Right cardiac atrium (tissue), 5 donors: ENCODE data around the gene CDK5R2. TPM values are rescaled to one million over a fixed set of nuclear protein-coding genes. Genes with fewer than 3 reads are reported as not detected.

Experiments
- ATAC-seq, 2 donors: fragments of 200-7000 bp; cut with Tn5 transposase; one replicate each; pipeline versions ENCODE4 v1.8.0 to v1.9.1; 2020; ENCODE audit warnings: moderate library complexity in 2 of 2, mild to moderate bottlenecking in 1 of 2
- DNase-seq, 3 donors: peaks; one replicate each; pipeline ENCODE4 v3.0.0-alpha.2; 2020
- H3K27ac ChIP-seq: one replicate; pipeline ENCODE4 v1.5.1; 2013; ENCODE audit warnings: mild to moderate bottlenecking, low read length, control low read depth, moderate library complexity
- H3K27me3 ChIP-seq: one replicate; pipeline ENCODE4 v1.6.1; 2013; ENCODE audit not compliant: control insufficient read depth, insufficient read depth
- H3K4me1 ChIP-seq: one replicate; pipeline ENCODE4 v1.6.1; 2013; ENCODE audit warnings: low read length; ENCODE audit not compliant: control insufficient read depth, insufficient read depth
- H3K4me3 ChIP-seq: one replicate; pipeline ENCODE4 v1.5.1; 2013; ENCODE audit warnings: low read length, control low read depth
- H3K9me3 ChIP-seq: one replicate; pipeline ENCODE4 v1.6.1; 2013; ENCODE audit warnings: low read length; ENCODE audit not compliant: control insufficient read depth
- WGBS: extraction: QIAGEN DNeasy Blood & Tissue Kit; methylation state at CpG from one replicate; pipeline ENCODE4 v1.1.7; 2013; 5-methylcytosine and 5-hydroxymethylcytosine counted together
- intact Hi-C, 4 donors: fragments of 100-400 bp; cut with DNase I; formaldehyde crosslinking; loops; one replicate each; pipeline versions ENCODE4 v1.11.0 to v1.14.0; 2022 to 2023
- polyA plus RNA-seq: library from polyadenylated mRNA; stranded (reverse); fragments of 200-250 nt; gene quantifications from one replicate; pipeline ENCODE4 v1.2.3, GENCODE V29; 2013
- total RNA-seq, 4 donors: library from RNA; stranded (reverse); fragmentation: NEBNext Ultra II Directional; extraction: Animal tissue kit (Norgen Biotek cat#: 25700); gene quantifications; one replicate each; pipeline ENCODE4 v1.2.1, GENCODE V29; 2021
- donor health status: healthy with polysubstance abuse.
- donor health status: DM: no; HTN: yes; CAD: no.
- donor health status: DM: no; HTN: no; CAD: no.
- donor health status: DM: no; HTN: yes; CAD: no; lungs with severe emphysema.
- donor health status: DM: yes; HTN: yes; CAD: no.

Gene CDK5R2
- total and polyA plus RNA-seq, 5 donors = 0.09 TPM; not detected in 4

DNA sequence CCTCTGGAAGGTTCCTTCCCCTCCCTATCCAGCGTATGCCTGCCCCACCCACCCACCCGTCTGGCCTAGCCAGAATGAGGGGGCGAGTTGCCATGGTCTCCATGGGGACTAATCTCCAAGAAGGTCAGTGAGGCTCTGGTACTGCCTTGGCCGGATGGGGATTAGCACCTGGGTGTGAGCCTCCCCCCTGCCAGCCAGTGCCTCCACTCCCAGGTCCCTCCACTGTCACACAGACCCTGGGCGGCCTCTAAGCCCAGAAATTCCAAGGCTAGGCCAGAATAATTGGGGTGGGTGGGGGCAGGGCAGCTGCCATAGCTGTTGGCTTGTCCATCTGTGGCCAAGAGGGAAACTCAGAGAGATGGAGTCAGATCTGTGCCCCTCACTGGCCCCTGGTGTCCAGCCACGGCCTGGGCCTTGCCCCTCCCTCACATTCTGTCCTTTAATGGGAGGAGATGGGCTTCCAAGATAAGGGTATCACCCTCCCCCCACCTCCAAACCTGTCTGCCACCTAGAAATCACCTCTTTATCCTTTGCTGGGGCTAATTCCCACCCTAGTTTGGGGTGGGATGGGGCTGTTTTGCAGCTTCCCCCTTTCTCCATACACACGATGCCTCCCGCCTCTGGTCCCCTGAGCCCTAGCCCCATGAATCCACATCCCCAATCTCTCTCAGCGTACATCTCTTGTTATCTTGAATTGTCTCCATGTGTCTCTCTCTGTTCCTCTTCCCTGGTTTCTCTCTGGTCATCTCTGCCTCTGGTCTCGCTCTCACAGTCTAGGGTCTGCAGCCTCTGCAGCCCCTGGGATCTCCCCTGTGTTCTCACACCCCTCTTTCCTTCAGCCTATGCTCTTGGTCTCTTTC is 39.8 kb downstream of the CDK5R2 start:
- 45% methylated on average over 10 of the region's 10 CpGs for WGBS
- no peak for ATAC-seq

DNA sequence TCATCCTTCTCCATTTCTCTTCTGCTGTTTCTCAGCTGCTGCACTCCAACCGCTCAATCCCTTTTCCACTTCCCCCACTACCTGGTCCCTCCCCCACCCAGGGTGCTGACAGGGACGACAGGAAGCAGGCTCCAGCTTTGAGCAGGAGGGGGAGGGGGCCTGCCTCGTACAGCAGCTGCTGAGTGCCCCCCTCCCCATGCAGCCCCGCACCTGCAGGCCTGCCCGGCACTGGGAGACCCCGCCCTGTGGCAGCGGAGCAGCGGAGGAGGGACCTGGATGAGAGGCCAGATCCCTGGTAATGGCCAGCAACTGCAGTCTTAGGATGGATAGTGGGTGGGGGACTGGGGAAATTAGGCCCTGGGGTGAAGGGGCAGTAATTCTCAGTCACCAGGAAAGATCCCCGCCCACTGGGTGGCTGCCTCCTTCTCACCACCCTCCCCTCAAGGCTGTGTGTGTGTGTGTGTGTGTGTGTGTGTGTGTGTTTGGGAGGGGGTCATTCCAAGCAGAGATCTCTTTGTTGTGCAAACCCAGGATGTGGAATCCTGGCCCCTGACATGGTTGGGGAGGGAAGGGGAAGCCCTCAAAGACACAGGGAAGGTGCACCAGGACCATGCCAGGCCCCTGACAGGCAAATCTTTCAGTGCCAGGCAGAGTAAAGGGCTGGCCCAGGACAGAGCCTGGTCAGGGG is 40.6 kb downstream of the CDK5R2 start:
- ATAC-seq = no peak
- Histone ChIP-seq H3K27me3 (no peaks in the 10 kb centered on the region), H3K4me3 (no peak overlapping the region), H3K4me1 (peaks cover 2% of the 10 kb centered on the region), H3K9me3 (no peaks in the 10 kb centered on the region), H3K27ac (no peak overlapping the region)
- DNase-seq = no peak
- WGBS = 7% methylated on average over 9 of the region's 9 CpGs
- intact Hi-C loops = no loop called here

More for the DNA sequence above, 39.8 kb downstream of the CDK5R2 start:
- no peak for DNase-seq
- H3K27me3 ChIP-seq = no peaks in the 10 kb centered on the region
- H3K4me3 ChIP-seq = no peak overlapping the region
- no peak overlapping the region for H3K27ac ChIP-seq
- no peaks in the 10 kb centered on the region for H3K9me3 ChIP-seq
- intact Hi-C loops = no loop called here
- peaks cover 2% of the 10 kb centered on the region for H3K4me1 ChIP-seq

DNA sequence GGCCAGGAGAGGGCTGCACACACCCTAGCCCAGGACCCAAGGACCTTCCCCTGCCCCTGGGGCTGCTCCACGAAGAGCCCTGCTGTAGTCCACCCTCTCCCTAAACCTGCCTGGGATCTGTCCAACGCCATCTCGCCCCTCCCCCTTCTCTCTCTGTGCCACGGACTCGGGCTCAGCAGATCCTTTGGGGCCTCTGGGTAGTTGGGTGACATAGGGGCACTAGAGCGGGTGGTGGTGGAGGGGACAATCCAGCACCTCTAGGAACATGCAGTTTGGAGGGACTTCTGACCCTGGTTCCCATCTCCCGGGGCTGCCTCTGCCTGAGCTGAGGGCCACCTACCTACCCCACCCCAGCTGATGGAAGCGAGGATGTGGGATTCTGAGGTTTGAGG is 41.1 kb downstream of the CDK5R2 start:
- Histone ChIP-seq H3K27ac (no peak overlapping the region), H3K4me3 (no peak overlapping the region), H3K27me3 (no peaks in the 10 kb centered on the region), H3K4me1 (peaks cover 2% of the 10 kb centered on the region), H3K9me3 (no peaks in the 10 kb centered on the region)
- ATAC-seq (no peak), DNase-seq (no peak)
- 23% methylated on average over 8 of the region's 8 CpGs for WGBS
- intact Hi-C loops = no loop called here

DNA sequence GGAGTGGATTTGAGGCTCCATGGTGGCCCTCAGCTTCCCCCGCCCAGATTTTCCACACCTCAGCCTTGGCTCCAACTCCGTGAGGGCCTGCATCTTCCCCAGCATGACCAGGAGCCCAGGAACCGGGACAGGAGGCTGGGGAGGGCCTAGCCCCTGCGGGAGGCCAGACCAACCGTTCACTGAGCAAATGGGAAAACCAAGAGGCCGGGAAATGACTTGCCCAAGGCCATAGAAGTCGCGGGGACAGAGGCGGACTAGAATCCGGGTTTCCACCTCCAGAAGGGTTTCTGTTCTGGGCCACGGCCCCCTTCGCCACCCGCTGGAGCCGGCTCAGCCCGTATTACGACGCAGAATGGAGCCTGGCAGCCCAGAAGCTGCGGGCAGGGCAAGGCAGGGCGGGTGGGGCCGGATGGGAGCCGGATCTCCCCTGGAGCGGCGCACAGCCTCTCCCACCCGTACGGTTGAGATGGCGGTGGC is 41.7 kb downstream of the CDK5R2 start:
- no peaks in the 10 kb centered on the region for H3K27me3 ChIP-seq
- intact Hi-C loops = no loop called here
- H3K27ac ChIP-seq = no peak overlapping the region
- no peak overlapping the region for H3K4me3 ChIP-seq
- WGBS = 7% methylated on average over 26 of the region's 26 CpGs
- no peaks in the 10 kb centered on the region for H3K9me3 ChIP-seq
- ATAC-seq (no peak), DNase-seq (no peak)
- H3K4me1 ChIP-seq = peaks cover 2% of the 10 kb centered on the region

DNA sequence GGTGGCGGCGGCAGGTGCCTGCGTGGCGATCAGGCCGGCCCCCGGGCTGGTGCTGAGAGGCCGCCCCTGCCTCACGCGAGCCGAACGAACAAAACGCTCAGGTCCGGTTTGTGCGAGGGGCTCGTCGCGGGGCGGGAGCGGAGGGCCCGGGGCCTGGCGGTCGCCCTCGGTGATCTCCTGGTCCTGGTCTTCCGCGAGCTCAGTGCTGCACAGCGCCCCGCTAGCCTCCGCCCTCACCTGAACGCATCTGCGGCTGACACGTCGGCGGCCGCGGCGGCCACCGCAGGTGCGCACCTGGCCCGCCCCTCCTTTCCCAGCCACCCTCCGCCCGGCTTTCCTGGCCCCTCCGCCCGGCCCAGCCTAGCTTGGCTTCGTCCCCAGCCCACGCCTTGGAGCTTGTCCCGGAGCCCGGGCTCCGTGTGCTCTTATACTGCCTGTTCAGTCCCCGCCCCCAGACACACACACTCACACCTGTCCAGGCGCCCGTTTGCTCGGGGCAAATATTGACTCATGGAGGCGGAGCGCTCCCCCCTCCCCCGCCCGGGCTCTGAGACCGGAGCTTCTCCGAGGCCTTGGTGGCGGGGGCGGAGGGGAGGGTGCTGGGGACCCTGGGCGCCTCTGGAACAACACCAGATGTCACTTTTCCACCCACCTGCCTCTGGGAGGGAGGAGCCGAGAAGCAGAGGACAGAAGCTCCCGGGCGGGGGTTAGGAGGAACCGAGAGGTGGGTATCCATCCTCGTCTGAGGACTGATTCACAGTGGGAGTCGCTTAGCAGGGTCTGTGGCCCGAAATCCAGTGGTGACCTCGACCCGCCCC is 42.3 kb downstream of the CDK5R2 start:
- intact Hi-C loops = no loop called here
- WGBS = 1% methylated on average over 70 of the region's 70 CpGs
- ATAC-seq (peak; percentile 33 to 47), DNase-seq (no peak)
- no peak overlapping the region for H3K27ac ChIP-seq
- H3K9me3 ChIP-seq = no peaks in the 10 kb centered on the region
- H3K27me3 ChIP-seq = no peaks in the 10 kb centered on the region
- H3K4me3 ChIP-seq = no peak overlapping the region
- H3K4me1 ChIP-seq = peaks cover 2% of the 10 kb centered on the region

DNA sequence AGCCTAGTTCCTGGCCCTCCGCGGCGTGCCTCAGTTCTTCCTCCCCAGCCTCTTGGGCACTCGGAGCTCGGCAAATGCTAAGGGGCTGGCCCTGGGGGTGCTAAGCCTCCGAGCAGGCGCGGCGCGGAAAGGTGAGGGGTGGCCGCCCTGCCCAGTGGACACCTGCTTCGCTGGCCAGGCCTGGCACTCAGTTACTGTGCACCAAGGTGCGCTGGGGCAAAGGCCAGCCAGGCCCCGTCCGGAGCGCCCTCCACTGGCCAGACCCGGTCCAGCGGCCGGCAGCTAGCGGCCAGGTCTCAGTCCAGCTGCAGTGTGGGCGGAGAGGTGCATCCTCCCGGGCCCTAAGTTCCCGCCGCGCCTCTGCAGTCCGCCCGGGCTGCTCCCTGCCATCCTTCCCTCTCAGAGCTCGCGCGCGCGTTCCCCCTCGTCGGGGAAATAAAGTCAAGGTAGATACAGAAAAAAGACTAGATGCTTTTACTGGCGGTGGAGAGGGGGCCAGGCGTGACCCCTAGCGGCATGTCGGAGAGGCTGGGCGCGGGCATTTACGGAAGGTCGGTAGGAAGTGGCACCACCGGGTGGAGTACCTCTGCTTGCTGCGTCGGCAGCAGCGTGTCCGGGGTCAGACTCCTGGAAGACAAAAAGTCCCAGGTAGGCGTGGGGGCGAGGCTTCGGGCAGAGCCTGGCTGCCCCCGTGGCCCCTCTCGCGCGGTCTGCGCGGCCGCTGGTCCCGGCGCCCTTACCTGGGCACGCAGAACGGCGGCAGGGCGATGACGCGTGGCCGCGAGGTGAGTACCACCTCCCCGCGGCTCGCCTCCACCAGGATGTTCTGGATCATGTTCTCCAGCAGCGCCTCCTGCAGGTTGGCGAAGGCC is 43.2 kb downstream of the CDK5R2 start:
- DNase-seq (peak in 2 of 3 donors; percentile 68 to 74), ATAC-seq (peak; percentile 9 to 38)
- Histone ChIP-seq H3K27me3 (no peaks in the 10 kb centered on the region), H3K4me3 (no peak overlapping the region), H3K27ac (no peak overlapping the region), H3K4me1 (peaks cover 2% of the 10 kb centered on the region), H3K9me3 (no peaks in the 10 kb centered on the region)
- intact Hi-C loops = no loop called here
- 1% methylated on average over 72 of the region's 72 CpGs for WGBS

DNA sequence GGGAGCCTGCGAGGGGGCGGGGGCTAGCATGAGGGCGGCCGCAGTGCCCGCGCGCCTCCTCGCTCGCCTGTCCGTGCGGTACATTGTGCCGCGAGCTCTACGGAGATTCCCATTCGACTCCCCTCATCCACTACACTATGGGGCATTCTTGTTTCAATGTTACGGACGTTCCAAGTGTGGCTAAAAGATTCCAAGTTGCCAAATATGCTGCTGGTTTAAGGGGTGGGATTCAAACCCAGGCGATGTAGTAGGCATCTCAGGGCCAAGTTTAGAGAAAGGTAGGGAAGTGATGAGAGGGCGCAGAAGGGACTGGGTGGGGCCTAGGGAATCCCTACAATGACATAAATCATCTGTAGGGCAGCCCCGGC is 43.8 kb downstream of the CDK5R2 start:
- ATAC-seq (peak in 1 of 2 donors; percentile 12), DNase-seq (no peak)
- no peaks in the 10 kb centered on the region for H3K9me3 ChIP-seq
- no peak overlapping the region for H3K4me3 ChIP-seq
- 6% methylated on average over 20 of the region's 20 CpGs for WGBS
- intact Hi-C loops = no loop called here
- no peaks in the 10 kb centered on the region for H3K27me3 ChIP-seq
- H3K4me1 ChIP-seq = peaks cover 2% of the 10 kb centered on the region
- no peak overlapping the region for H3K27ac ChIP-seq

DNA sequence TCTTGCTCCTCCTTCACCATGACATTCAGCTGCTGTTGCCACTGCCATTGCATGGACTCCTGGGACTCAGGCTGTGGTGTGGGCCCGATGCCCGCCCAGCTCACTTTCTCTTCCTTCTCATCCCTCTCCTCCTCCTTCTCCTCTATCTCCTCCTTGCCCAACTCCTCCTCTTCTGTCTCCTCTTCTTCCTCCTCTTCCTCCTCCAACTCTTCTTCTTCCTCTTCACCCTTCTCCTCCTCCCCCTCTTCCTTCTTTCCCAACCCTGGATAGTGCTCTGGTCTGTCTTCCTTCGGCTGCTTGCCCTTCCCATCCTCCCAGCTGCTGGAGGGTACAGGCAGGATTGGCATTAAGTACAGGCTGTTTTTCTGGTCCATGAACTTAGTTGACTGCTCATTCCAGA is 44.5 kb downstream of the CDK5R2 start:
- WGBS = 89% methylated on average over 3 of the region's 3 CpGs

DNA sequence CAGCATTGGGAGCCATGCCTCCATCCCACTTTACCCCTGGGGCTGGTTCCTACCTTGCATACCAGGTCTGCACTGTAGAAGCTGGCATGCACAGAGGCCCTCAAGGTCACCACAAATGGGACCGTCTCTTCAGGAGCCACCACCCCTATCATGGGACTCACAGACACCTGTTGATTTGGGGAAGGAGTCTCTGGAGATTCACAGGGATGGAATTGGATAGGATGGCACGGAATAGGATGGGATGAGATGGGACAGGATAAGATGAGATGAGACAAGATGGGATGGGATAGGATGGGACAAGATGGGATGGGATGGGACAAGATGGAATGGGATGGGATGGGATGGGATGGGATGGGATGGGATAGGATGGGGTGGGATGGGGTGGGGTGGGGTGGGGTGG is 49.8 kb downstream of the CDK5R2 start:
- intact Hi-C loops = no loop called here
- 68% methylated on average over 2 of the region's 2 CpGs for WGBS
- Histone ChIP-seq H3K27ac (no peak overlapping the region), H3K4me3 (no peak overlapping the region), H3K4me1 (no peaks in the 10 kb centered on the region), H3K27me3 (no peaks in the 10 kb centered on the region), H3K9me3 (no peaks in the 10 kb centered on the region)
- ATAC-seq (no peak), DNase-seq (no peak)

More for the DNA sequence above, 44.5 kb downstream of the CDK5R2 start:
- no peaks in the 10 kb centered on the region for H3K27me3 ChIP-seq
- no peaks in the 10 kb centered on the region for H3K9me3 ChIP-seq
- peaks cover 2% of the 10 kb centered on the region for H3K4me1 ChIP-seq
- intact Hi-C loops = no loop called here
- no peak overlapping the region for H3K4me3 ChIP-seq
- DNase-seq (no peak), ATAC-seq (no peak)
- no peak overlapping the region for H3K27ac ChIP-seq

DNA sequence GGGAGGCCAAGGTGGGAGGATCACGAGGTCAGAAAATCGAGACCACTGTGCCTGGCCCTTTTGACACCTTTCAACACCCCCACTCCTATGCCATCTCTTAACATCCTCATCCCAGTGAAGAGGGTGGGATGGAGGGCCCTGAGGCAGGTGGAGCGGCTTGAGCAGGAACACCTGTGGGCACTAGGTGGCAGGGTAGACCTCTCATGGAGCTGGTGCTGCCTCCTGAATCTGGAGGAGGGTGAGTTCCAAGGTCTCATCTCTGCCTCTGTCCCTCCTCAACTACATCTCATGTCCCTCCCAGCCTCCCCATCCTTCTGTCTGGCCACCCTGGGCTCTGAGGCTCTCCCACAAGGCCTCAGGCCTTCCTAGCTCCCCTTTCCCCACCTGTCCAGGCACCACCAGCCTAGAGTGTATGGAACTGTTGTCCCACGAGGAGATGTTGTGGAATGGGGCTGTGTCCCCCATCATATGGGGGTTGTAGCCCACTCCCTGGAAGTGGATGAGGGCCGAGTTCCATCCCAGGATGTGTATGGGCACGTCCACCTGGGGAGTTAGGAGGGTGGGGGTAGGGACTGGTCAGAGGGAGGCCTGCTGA is 50.8 kb downstream of the CDK5R2 start:
- peak; percentile 29 to 51 for ATAC-seq
- no peaks in the 10 kb centered on the region for H3K27me3 ChIP-seq
- H3K4me1 ChIP-seq = no peaks in the 10 kb centered on the region
- no peak overlapping the region for H3K27ac ChIP-seq
- intact Hi-C loops = no loop called here
- no peak for DNase-seq
- no peak overlapping the region for H3K4me3 ChIP-seq
- H3K9me3 ChIP-seq = no peaks in the 10 kb centered on the region
- WGBS = 47% methylated on average over 6 of the region's 6 CpGs
